ENCODE results near the gene UBL4A.

Gene UBL4A

DNA sequence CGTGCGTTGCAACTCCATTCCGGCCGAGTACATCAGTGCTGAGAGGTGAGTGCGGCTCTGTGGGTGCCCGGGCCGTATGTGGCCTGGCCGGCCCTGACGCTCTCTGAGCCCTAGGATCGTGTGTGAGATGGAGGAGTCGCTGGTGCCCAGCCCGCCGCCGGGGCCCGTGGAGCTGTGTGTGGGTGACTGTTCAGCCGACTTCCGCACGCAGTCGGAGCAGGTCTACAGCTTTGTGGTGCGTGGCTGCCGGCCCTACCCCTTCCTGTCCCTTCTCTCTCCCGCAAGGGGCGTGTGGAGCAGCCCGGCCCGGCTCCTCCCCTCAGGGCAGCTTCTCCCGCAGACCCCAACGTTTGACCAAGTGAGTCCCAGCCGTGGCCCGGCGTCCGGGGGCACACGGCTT, 20.4 kb downstream of the UBL4A start:
- Histone ChIP-seq H3K27ac (replicated peaks; ENCODE audit: low read length) (no peak overlapping the region), H3K4me2 (ENCODE audit: insufficient read depth, low read length, poor library complexity, severe bottlenecking) (no peak overlapping the region), H3K9ac (ENCODE audit: low read depth, low read length, poor library complexity) (no peak overlapping the region), H2AFZ (ENCODE audit: low read length) (no peak overlapping the region), H3K4me1 (ENCODE audit: control insufficient read depth in 2 of 2, insufficient read depth in 1 of 2, low read depth in 1 of 2, low read length in 2 of 2) (no peaks in the 10 kb centered on the region), H2BK12ac (ENCODE audit: low read length) (no peak overlapping the region), H2AK5ac (ENCODE audit: low read depth, low read length) (no peak overlapping the region), H3K23ac (ENCODE audit: low read depth, low read length, poor library complexity) (no peak overlapping the region), H3K4me3 (ENCODE audit: low read length in 2 of 2) (no peak overlapping the region), H2BK5ac (ENCODE audit: low read length) (no peak overlapping the region), H3K14ac (ENCODE audit: low read length) (no peak overlapping the region), H3K79me1 (ENCODE audit: low read depth, low read length) (peaks cover 2% of the 10 kb centered on the region), H3K9me3 (replicated peaks in 1 of 2; ENCODE audit: control insufficient read depth in 2 of 2, insufficient read depth in 1 of 2, low read depth in 1 of 2, low read length in 2 of 2) (no peaks in the 10 kb centered on the region), H3K36me3 (replicated peaks in 1 of 2; ENCODE audit: control insufficient read depth in 2 of 2, insufficient read depth in 2 of 2, low read length in 2 of 2) (peaks cover 16 to 76% of the 10 kb centered on the region in 2 donors), H2BK15ac (ENCODE audit: low read length) (no peak overlapping the region), H3K27me3 (ENCODE audit: control insufficient read depth in 3 of 3, insufficient read depth in 3 of 3, low read depth in 1 of 3, low read length in 3 of 3) (no peaks in the 10 kb centered on the region), H3K4ac (ENCODE audit: low read length) (no peak overlapping the region), H3K18ac (ENCODE audit: low read length) (no peak overlapping the region), H2BK120ac (ENCODE audit: low read depth, low read length) (no peak overlapping the region), H4K8ac (ENCODE audit: low read depth, low read length) (no peak overlapping the region), H4K91ac (ENCODE audit: low read depth, low read length, poor library complexity) (no peak overlapping the region)
- no CpG with 5 or more reads among the region's 32 CpGs for WGBS, 2 donors (ENCODE audit: extremely low coverage in 2 of 2, insufficient read length in 2 of 2, insufficient replicate concordance in 1 of 2)
- DNase-seq (ENCODE audit: low spot score): no peak

DNA sequence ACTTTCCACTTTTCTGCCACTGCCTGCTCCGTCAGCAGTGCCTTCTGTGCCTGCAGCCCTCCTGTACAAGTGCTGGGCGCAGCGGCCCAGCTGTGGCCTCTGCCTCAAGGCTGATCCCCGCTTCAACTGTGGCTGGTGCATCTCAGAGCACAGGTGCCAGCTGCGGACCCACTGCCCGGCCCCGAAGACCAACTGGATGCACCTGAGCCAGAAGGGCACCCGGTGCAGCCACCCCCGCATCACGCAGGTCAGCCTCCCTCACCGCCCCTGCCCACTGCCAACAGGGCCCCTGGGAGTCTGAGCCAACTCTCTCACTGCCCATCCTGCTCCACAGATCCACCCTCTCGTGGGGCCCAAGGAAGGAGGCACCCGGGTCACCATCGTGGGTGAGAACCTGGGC, 20.8 kb downstream of the UBL4A start:
- Histone ChIP-seq H3K27ac (replicated peaks; ENCODE audit: low read length) (no peak overlapping the region), H3K4ac (ENCODE audit: low read length) (no peak overlapping the region), H2BK5ac (ENCODE audit: low read length) (no peak overlapping the region), H2BK120ac (ENCODE audit: low read depth, low read length) (no peak overlapping the region), H2AFZ (ENCODE audit: low read length) (no peak overlapping the region), H3K36me3 (replicated peaks in 1 of 2; ENCODE audit: control insufficient read depth in 2 of 2, insufficient read depth in 2 of 2, low read length in 2 of 2) (peaks cover 18 to 76% of the 10 kb centered on the region in 2 donors), H2BK15ac (ENCODE audit: low read length) (no peak overlapping the region), H2BK12ac (ENCODE audit: low read length) (no peak overlapping the region), H3K79me1 (ENCODE audit: low read depth, low read length) (peaks cover 2% of the 10 kb centered on the region), H3K23ac (ENCODE audit: low read depth, low read length, poor library complexity) (no peak overlapping the region), H3K14ac (ENCODE audit: low read length) (no peak overlapping the region), H4K8ac (ENCODE audit: low read depth, low read length) (no peak overlapping the region), H3K4me2 (ENCODE audit: insufficient read depth, low read length, poor library complexity, severe bottlenecking) (no peak overlapping the region), H3K18ac (ENCODE audit: low read length) (no peak overlapping the region), H3K4me1 (ENCODE audit: control insufficient read depth in 2 of 2, insufficient read depth in 1 of 2, low read depth in 1 of 2, low read length in 2 of 2) (no peaks in the 10 kb centered on the region), H4K91ac (ENCODE audit: low read depth, low read length, poor library complexity) (no peak overlapping the region), H3K9ac (ENCODE audit: low read depth, low read length, poor library complexity) (no peak overlapping the region), H3K4me3 (ENCODE audit: low read length in 2 of 2) (no peak overlapping the region), H2AK5ac (ENCODE audit: low read depth, low read length) (no peak overlapping the region), H3K9me3 (replicated peaks in 1 of 2; ENCODE audit: control insufficient read depth in 2 of 2, insufficient read depth in 1 of 2, low read depth in 1 of 2, low read length in 2 of 2) (no peaks in the 10 kb centered on the region), H3K27me3 (ENCODE audit: control insufficient read depth in 3 of 3, insufficient read depth in 3 of 3, low read depth in 1 of 3, low read length in 3 of 3) (no peaks in the 10 kb centered on the region)
- DNase-seq (ENCODE audit: low spot score): no peak
- WGBS, 2 donors (ENCODE audit: extremely low coverage in 2 of 2, insufficient read length in 2 of 2, insufficient replicate concordance in 1 of 2): no CpG with 5 or more reads among the region's 14 CpGs

DNA sequence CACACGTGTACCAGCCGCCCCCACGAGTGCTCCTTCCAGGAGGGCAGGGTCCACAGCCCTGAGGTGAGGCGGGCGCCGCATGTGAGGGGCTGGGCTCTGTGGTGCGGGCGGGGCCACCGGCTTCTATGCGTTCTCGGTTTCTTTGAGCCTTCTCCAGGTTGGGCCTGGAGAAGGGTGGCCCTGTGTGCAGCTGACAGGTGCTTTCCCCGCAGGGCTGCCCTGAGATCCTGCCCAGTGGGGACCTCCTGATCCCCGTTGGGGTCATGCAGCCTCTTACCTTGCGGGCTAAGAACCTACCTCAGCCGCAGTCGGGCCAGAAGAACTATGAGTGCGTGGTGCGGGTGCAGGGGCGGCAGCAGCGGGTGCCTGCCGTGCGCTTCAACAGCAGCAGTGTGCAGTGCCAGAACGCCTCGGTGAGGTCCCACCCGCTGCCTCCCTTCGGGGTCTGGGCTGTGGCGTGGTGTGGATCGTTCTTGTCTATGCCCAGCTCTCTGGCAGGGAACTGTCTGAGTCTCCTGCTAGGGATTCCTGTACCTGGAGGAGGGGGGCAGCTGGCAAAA, 21.5 kb downstream of the UBL4A start:
- Histone ChIP-seq H2BK12ac (ENCODE audit: low read length) (no peak overlapping the region), H3K4ac (ENCODE audit: low read length) (no peak overlapping the region), H2BK15ac (ENCODE audit: low read length) (no peak overlapping the region), H3K27me3 (ENCODE audit: control insufficient read depth in 3 of 3, insufficient read depth in 3 of 3, low read depth in 1 of 3, low read length in 3 of 3) (no peaks in the 10 kb centered on the region), H2AK5ac (ENCODE audit: low read depth, low read length) (no peak overlapping the region), H3K18ac (ENCODE audit: low read length) (no peak overlapping the region), H3K23ac (ENCODE audit: low read depth, low read length, poor library complexity) (no peak overlapping the region), H4K91ac (ENCODE audit: low read depth, low read length, poor library complexity) (no peak overlapping the region), H3K4me2 (ENCODE audit: insufficient read depth, low read length, poor library complexity, severe bottlenecking) (no peak overlapping the region), H2BK5ac (ENCODE audit: low read length) (no peak overlapping the region), H3K27ac (replicated peaks; ENCODE audit: low read length) (no peak overlapping the region), H2AFZ (ENCODE audit: low read length) (no peak overlapping the region), H4K8ac (ENCODE audit: low read depth, low read length) (no peak overlapping the region), H2BK120ac (ENCODE audit: low read depth, low read length) (no peak overlapping the region), H3K14ac (ENCODE audit: low read length) (no peak overlapping the region), H3K4me1 (ENCODE audit: control insufficient read depth in 2 of 2, insufficient read depth in 1 of 2, low read depth in 1 of 2, low read length in 2 of 2) (no peaks in the 10 kb centered on the region), H3K4me3 (ENCODE audit: low read length in 2 of 2) (no peak overlapping the region), H3K9me3 (replicated peaks in 1 of 2; ENCODE audit: control insufficient read depth in 2 of 2, insufficient read depth in 1 of 2, low read depth in 1 of 2, low read length in 2 of 2) (no peaks in the 10 kb centered on the region), H3K36me3 (replicated peaks in 1 of 2; ENCODE audit: control insufficient read depth in 2 of 2, insufficient read depth in 2 of 2, low read length in 2 of 2) (peaks cover 12 to 72% of the 10 kb centered on the region in 2 donors), H3K9ac (ENCODE audit: low read depth, low read length, poor library complexity) (no peak overlapping the region), H3K79me1 (ENCODE audit: low read depth, low read length) (peaks cover 2% of the 10 kb centered on the region)
- no peak for DNase-seq (ENCODE audit: low spot score)
- no CpG with 5 or more reads among the region's 28 CpGs for WGBS, 2 donors (ENCODE audit: extremely low coverage in 2 of 2, insufficient read length in 2 of 2, insufficient replicate concordance in 1 of 2)

DNA sequence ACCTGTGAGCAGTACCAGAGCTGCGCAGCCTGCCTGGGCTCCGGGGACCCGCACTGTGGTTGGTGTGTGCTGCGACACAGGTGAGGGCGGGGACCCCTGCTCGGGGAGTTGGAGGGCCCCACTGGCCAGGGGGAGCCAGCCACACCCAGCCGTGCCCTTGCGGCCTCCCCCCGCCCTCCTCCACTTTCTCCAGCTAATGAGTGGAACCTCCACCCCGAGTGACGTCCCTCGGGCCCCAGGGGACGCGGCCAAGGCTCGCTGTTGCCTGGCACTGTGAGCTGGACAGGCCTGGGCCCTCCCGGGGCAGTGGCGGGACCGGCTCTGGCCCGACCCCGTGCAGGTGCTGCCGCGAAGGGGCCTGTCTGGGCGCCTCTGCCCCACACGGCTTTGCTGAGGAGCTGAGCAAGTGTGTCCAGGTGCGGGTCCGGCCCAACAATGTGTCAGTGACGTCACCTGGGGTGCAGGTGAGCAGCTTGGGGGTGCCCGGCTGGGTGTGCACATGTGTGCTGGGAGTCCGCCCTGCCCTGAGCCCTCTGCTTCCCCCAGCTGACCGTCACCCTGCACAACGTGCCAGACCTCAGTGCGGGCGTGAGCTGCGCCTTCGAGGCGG, 22.7 kb downstream of the UBL4A start:
- peaks cover 8 to 60% of the 10 kb centered on the region in 2 donors for H3K36me3 ChIP-seq (replicated peaks in 1 of 2; ENCODE audit: control insufficient read depth in 2 of 2, insufficient read depth in 2 of 2, low read length in 2 of 2)
- H2BK12ac ChIP-seq (ENCODE audit: low read length): no peak overlapping the region
- no peaks in the 10 kb centered on the region for H3K9me3 ChIP-seq (replicated peaks in 1 of 2; ENCODE audit: control insufficient read depth in 2 of 2, insufficient read depth in 1 of 2, low read depth in 1 of 2, low read length in 2 of 2)
- WGBS, 2 donors (ENCODE audit: extremely low coverage in 2 of 2, insufficient read length in 2 of 2, insufficient replicate concordance in 1 of 2): no CpG with 5 or more reads among the region's 36 CpGs
- H3K4me3 ChIP-seq (ENCODE audit: low read length in 2 of 2): no peak overlapping the region
- H2BK120ac ChIP-seq (ENCODE audit: low read depth, low read length): no peak overlapping the region
- peaks cover 2% of the 10 kb centered on the region for H3K79me1 ChIP-seq (ENCODE audit: low read depth, low read length)
- H4K91ac ChIP-seq (ENCODE audit: low read depth, low read length, poor library complexity): no peak overlapping the region
- H2AFZ ChIP-seq (ENCODE audit: low read length): no peak overlapping the region
- DNase-seq (ENCODE audit: low spot score): no peak
- H3K14ac ChIP-seq (ENCODE audit: low read length): no peak overlapping the region
- no peak overlapping the region for H3K4ac ChIP-seq (ENCODE audit: low read length)
- H3K27me3 ChIP-seq (ENCODE audit: control insufficient read depth in 3 of 3, insufficient read depth in 3 of 3, low read depth in 1 of 3, low read length in 3 of 3): no peaks in the 10 kb centered on the region
- H4K8ac ChIP-seq (ENCODE audit: low read depth, low read length): no peak overlapping the region
- H3K9ac ChIP-seq (ENCODE audit: low read depth, low read length, poor library complexity): no peak overlapping the region
- no peak overlapping the region for H2BK15ac ChIP-seq (ENCODE audit: low read length)
- no peak overlapping the region for H2BK5ac ChIP-seq (ENCODE audit: low read length)
- no peak overlapping the region for H3K4me2 ChIP-seq (ENCODE audit: insufficient read depth, low read length, poor library complexity, severe bottlenecking)
- no peak overlapping the region for H3K23ac ChIP-seq (ENCODE audit: low read depth, low read length, poor library complexity)
- H3K18ac ChIP-seq (ENCODE audit: low read length): no peak overlapping the region
- peaks cover 3 to 7% of the 10 kb centered on the region in 2 donors for H3K4me1 ChIP-seq (ENCODE audit: control insufficient read depth in 2 of 2, insufficient read depth in 1 of 2, low read depth in 1 of 2, low read length in 2 of 2)
- no peak overlapping the region for H2AK5ac ChIP-seq (ENCODE audit: low read depth, low read length)
- H3K27ac ChIP-seq (replicated peaks; ENCODE audit: low read length): no peak overlapping the region
